Endothelial cell of umbilical vein (primary cell): ENCODE data around the gene PLBD1. TPM values are rescaled to one million over a fixed set of nuclear protein-coding genes. Genes with fewer than 3 reads are reported as not detected.

Experiments used
- BruUV-seq: library from RNA; stranded (reverse); fragments of 400-500 nt; replicated peaks from 2 replicates; lab custom pipeline; 2021; lab: Mats Ljungman, UMichigan
- CTCF ChIA-PET: fragments of 300-600, 350-600 bp; sonication (Branson Sonifier 250); formaldehyde crosslinking; loops from one replicate; lab custom pipeline; 2021; ENCODE audit warnings: antibody characterized with exemption, inconsistent platforms; lab: Charles Lee
- POLR2A ChIA-PET: fragments of 300-600, 350-600 bp; sonication (Branson Sonifier 250); formaldehyde crosslinking; loops from one replicate; lab custom pipeline; 2021; ENCODE audit warnings: antibody characterized with exemption, inconsistent platforms; lab: Charles Lee
- DNase-seq: peaks from one replicate; pipeline ENCODE4 v3.0.0-alpha.2; 2011; ENCODE audit warnings: low read depth, low spot score
- FAIRE-seq: peaks from 2 replicates; lab custom pipeline; 2011; peaks lifted over from hg19 to GRCh38; lab: Jason Lieb, UNC
- H2AFZ ChIP-seq: 2 replicates; pipeline ENCODE4 v1.6.0; 2012; ENCODE audit warnings: low read depth, low read length, control low read depth, inconsistent platforms
- H3K27ac ChIP-seq: 2 replicates; pipeline ENCODE4 v1.5.1; 2011; ENCODE audit warnings: low read depth, mild to moderate bottlenecking, control low read depth, low read length, moderate library complexity; ENCODE audit not compliant: insufficient read depth
- H3K27me3 ChIP-seq, 2 experiments: 2 replicates each; pipeline versions ENCODE4 v1.6.0 to v1.6.1; 2011; ENCODE audit warnings: low read length in 2 of 2, mixed read lengths in 1 of 2; ENCODE audit not compliant: control insufficient read depth in 2 of 2, insufficient read depth in 2 of 2
- H3K36me3 ChIP-seq, 2 experiments: 2 replicates in 1 of 2; 3 replicates in 1 of 2; pipeline ENCODE4 v1.5.1; 2011; ENCODE audit warnings: low read length in 2 of 2, mild to moderate bottlenecking in 1 of 2, moderate library complexity in 1 of 2; ENCODE audit not compliant: control insufficient read depth in 2 of 2, insufficient read depth in 2 of 2; ENCODE audit errors: extremely low read depth in 1 of 2
- H3K4me1 ChIP-seq: 3 replicates; pipeline ENCODE4 v1.5.1; 2011; ENCODE audit warnings: mild to moderate bottlenecking, low read length; ENCODE audit not compliant: control insufficient read depth, insufficient read depth; ENCODE audit errors: extremely low read depth
- H3K4me2 ChIP-seq: 2 replicates; pipeline ENCODE4 v1.6.1; 2011; ENCODE audit warnings: low read length, control low read depth, mixed read lengths; ENCODE audit not compliant: insufficient read depth
- H3K4me3 ChIP-seq, 3 experiments: fragments of 200-600 bp in 1 of 3; sonication (generic), shearing (Covaris generic) in 1 of 3; replicated peaks in 1 of 3; 2 replicates each; pipeline ENCODE4 v1.5.1; 2011 to 2016; ENCODE audit warnings: control low read depth in 3 of 3, low read length in 3 of 3, mild to moderate bottlenecking in 2 of 3, inconsistent platforms in 1 of 3, low read depth in 1 of 3, moderate library complexity in 1 of 3; ENCODE audit not compliant: insufficient read depth in 1 of 3
- H3K79me2 ChIP-seq: 2 replicates; pipeline ENCODE4 v1.6.0; 2012; ENCODE audit warnings: low read length, inconsistent platforms; ENCODE audit not compliant: control insufficient read depth, insufficient read depth
- H3K9ac ChIP-seq: replicated peaks from 2 replicates; pipeline ENCODE3; 2011; ENCODE audit warnings: low read length, control low read depth; ENCODE audit not compliant: insufficient read depth; ENCODE audit errors: extremely low read depth
- H3K9me1 ChIP-seq: replicated peaks from 3 replicates; pipeline ENCODE4 v1.6.0; 2011; ENCODE audit warnings: mild to moderate bottlenecking, low read length; ENCODE audit not compliant: control insufficient read depth, insufficient read depth; ENCODE audit errors: extremely low read depth
- H3K9me3 ChIP-seq: replicated peaks from 2 replicates; pipeline ENCODE4 v1.5.1; 2012; ENCODE audit warnings: low read length, inconsistent platforms; ENCODE audit not compliant: control insufficient read depth, insufficient read depth
- H4K20me1 ChIP-seq: replicated peaks from 2 replicates; pipeline ENCODE3; 2011; ENCODE audit warnings: mild to moderate bottlenecking, low read length; ENCODE audit not compliant: control insufficient read depth, insufficient read depth; ENCODE audit errors: extremely low read depth
- CTCF ChIP-seq, 2 donors: IDR thresholded peaks; 1 replicate in 1 of 2; 2 replicates in 1 of 2; pipeline ENCODE4 v1.5.1; 2011; ENCODE audit warnings: low read length in 2 of 2, mild to moderate bottlenecking in 2 of 2, moderate library complexity in 2 of 2, control low read depth in 1 of 2, inconsistent platforms in 1 of 2, low read depth in 1 of 2; ENCODE audit not compliant: insufficient read depth in 1 of 2; ENCODE audit errors: extremely low read depth in 1 of 2
- EZH2 ChIP-seq: IDR thresholded peaks from 2 replicates; pipeline ENCODE4 v1.6.1; 2012; ENCODE audit warnings: borderline replicate concordance, low read depth, mild to moderate bottlenecking, moderate library complexity, low read length, inconsistent platforms; ENCODE audit not compliant: severe bottlenecking
- FOS ChIP-seq: IDR thresholded peaks from 2 replicates; pipeline ENCODE4 v1.6.1; 2011; ENCODE audit warnings: mild to moderate bottlenecking, low read length, moderate library complexity, borderline replicate concordance; ENCODE audit not compliant: insufficient read depth
- GATA2 ChIP-seq: IDR thresholded peaks from 2 replicates; pipeline ENCODE4 v1.7.0; 2011; ENCODE audit warnings: low read depth, mild to moderate bottlenecking, moderate library complexity, mixed read lengths, low read length; ENCODE audit not compliant: insufficient read length, insufficient read depth
- JUN ChIP-seq: IDR thresholded peaks from 2 replicates; pipeline ENCODE4 v1.6.1; 2011; ENCODE audit warnings: borderline replicate concordance, low read depth; ENCODE audit not compliant: insufficient read length, insufficient read depth
- MAX ChIP-seq: IDR thresholded peaks from 2 replicates; pipeline ENCODE4 v1.6.1; 2011; ENCODE audit not compliant: insufficient read depth, insufficient read length
- MYC ChIP-seq: IDR thresholded peaks from one replicate; pipeline ENCODE4 v1.6.1; 2011; ENCODE audit warnings: mild to moderate bottlenecking, low read depth, low read length
- POLR2A ChIP-seq: IDR thresholded peaks from 2 replicates; pipeline ENCODE4 v1.6.1; 2012; ENCODE audit warnings: low read depth, mild to moderate bottlenecking, control low read depth, low read length
- POLR2AphosphoS5 ChIP-seq: IDR thresholded peaks from 2 replicates; pipeline ENCODE4 v1.6.1; 2012; ENCODE audit warnings: low read depth, mild to moderate bottlenecking, control low read depth, low read length, moderate library complexity; ENCODE audit not compliant: insufficient read depth
- dilution Hi-C: fragments of 300-500 bp; cut with MboI; formaldehyde crosslinking; loops from one replicate; pipeline ENCODE4 v1.15.0; 2019; ENCODE audit warnings: low sequenced_read_pairs; ENCODE audit not compliant: extremely low pct_ligation_motif_present
- intact Hi-C: fragments of 100-400 bp; cut with micrococcal nuclease; formaldehyde crosslinking; loops from one replicate; pipeline ENCODE4 v1.10.0; 2022
- polyA plus RNA-seq, 4 experiments: library from polyadenylated mRNA; depleted of rRNA in 3 of 4; stranded (reverse) in 3 of 4; unstranded in 1 of 4; fragments of >200 nt; gene quantifications; 2 replicates each; pipeline versions ENCODE4 v1.2.1 to v1.2.3, GENCODE V29; 2011 to 2012; ENCODE audit warnings: missing spikeins in 1 of 4
- total RNA-seq: library from RNA; stranded (reverse); gene quantifications from 2 replicates; pipeline ENCODE4 v1.2.3, GENCODE V29; 2021

The PLBD1 gene
- total and polyA plus RNA-seq, 2 donors (not counting 3 experiments of a cell fraction or from before 2014, with no cell fraction given), result 0.04 TPM; not detected in 1

DNA sequence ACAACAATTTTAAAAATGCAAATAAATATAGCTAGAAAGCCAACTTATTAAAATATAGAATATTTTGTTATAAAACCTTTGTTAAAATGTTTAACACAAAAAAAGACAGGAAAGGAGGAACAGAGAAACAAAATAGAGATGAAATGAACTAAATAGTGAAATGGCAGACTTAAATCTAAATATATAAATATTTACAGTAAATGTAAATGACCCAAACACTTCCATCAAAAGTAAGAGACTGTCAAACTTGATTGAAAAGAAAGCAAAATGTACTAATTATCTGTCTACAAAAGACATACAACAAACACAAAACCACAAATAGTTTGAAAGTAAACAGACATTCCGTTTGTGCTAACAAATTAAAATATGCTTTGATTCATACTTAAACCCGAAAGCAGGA, 41.7 kb downstream of the PLBD1 start:
- H3K9me3 ChIP-seq, result no peaks in the 10 kb centered on the region
- no peaks in the 10 kb centered on the region for H3K9me1 ChIP-seq
- no TSS peak for BruUV-seq
- no peaks in the 10 kb centered on the region for H4K20me1 ChIP-seq
- H3K79me2 ChIP-seq, result no peaks in the 10 kb centered on the region
- DNase-seq, result no peak
- CTCF ChIA-PET, result interaction anchor here (1.9 kb wide), 1 partner anchor 11 kb away, joined by 5 read pairs; no protein-coding TSS in a partner anchor
- H3K4me3 ChIP-seq, result no peak overlapping the region
- H3K9ac ChIP-seq, result no peak overlapping the region
- no peaks in the 10 kb centered on the region for H3K27me3 ChIP-seq
- dilution Hi-C loops (no loop called here), intact Hi-C loops (no loop called here)
- no peak for TF ChIP-seq POLR2AphosphoS5
- POLR2A ChIA-PET, result no interaction called here
- no peak overlapping the region for H2AFZ ChIP-seq
- H3K27ac ChIP-seq, result no peak overlapping the region
- no peak overlapping the region for H3K4me2 ChIP-seq
- H3K36me3 ChIP-seq, result no peaks in the 10 kb centered on the region
- no peaks in the 10 kb centered on the region for H3K4me1 ChIP-seq
- no peak for FAIRE-seq

- intact Hi-C loops, result no loop called here
- Histone ChIP-seq H3K27ac (no peak overlapping the region), H3K79me2 (no peaks in the 10 kb centered on the region), H3K4me2 (no peak overlapping the region), H3K27me3 (no peaks in the 10 kb centered on the region), H4K20me1 (no peaks in the 10 kb centered on the region), H3K9me3 (no peaks in the 10 kb centered on the region), H3K36me3 (no peaks in the 10 kb centered on the region), H3K9me1 (no peaks in the 10 kb centered on the region), H3K4me3 (no peak overlapping the region), H3K9ac (no peak overlapping the region), H2AFZ (no peak overlapping the region), H3K4me1 (no peaks in the 10 kb centered on the region)
- POLR2A ChIA-PET, result no interaction called here
- FAIRE-seq, result no peak
- TF ChIP-seq MAX, result no peak
- no peak for TF ChIP-seq JUN
- no peak for TF ChIP-seq POLR2AphosphoS5
- TF ChIP-seq FOS, result no peak
- TF ChIP-seq GATA2, result no peak
- TF ChIP-seq EZH2, result no peak
- no peak for TF ChIP-seq MYC
- no peak for TF ChIP-seq POLR2A
- no peak for TF ChIP-seq CTCF (IDR thresholded peaks at IDR 0.05; ENCODE audit: extremely low read depth in 1 of 2, insufficient read depth in 1 of 2, low read depth in 1 of 2, low read length in 2 of 2)
- DNase-seq, result no peak
- dilution Hi-C loops, result no loop called here
- CTCF ChIA-PET, result interaction anchor here (2.0 kb wide), 1 partner anchor 284 kb away, joined by 6 read pairs; no protein-coding TSS in a partner anchor
- no TSS peak for BruUV-seq
These were observed 45.9 kb downstream of the PLBD1 start for GRCh38 chr12:14521822-14522221.
